ENCODE data around the gene GTF3C6. TPM values are rescaled to one million over a fixed set of nuclear protein-coding genes. Genes with fewer than 3 reads are reported as not detected.

GTF3C6 gene
- total RNA-seq, result 10 to 100 TPM; 69.7 to 76.4 (median 73.5) TPM
- long read RNA-seq, donor 1, transcript GTF3C6-201 (6 exons, 952 nt), result major isoform, 49 of 55 reads
- long read RNA-seq, donor 1, partial matches to known transcripts, result 3 of 55 reads
- long read RNA-seq, donor 1, other reads (novel, unspliced or antisense), result 2 of 55 reads
- long read RNA-seq, donor 2, transcript GTF3C6-201 (6 exons, 952 nt), result major isoform, 65 of 76 reads
- long read RNA-seq, donor 2, partial matches to known transcripts, result 3 of 76 reads
- long read RNA-seq, donor 2, other reads (novel, unspliced or antisense), result 8 of 76 reads

GRCh38 chr6:110958329-110959192, at the start of gene GTF3C6:
GTF3C6 (plus strand) TSS chr6:110958706; CDS start chr6:110958770, 64 bp downstream.
- Histone ChIP-seq H3K36me3 (ENCODE audit: low read depth) (no peaks in the 10 kb centered on the region), H3K9me3 (no peaks in the 10 kb centered on the region), H3K4me3 (peak within 1 kb of the TSS; percentile 48), H3K4me1 (ENCODE audit: low read depth) (peaks cover 10% of the 10 kb centered on the region)
- peak; percentile 94 to 97 (median 96) for DNase-seq
- peak; percentile 100 for ATAC-seq
- TF ChIP-seq CTCF (IDR thresholded peaks at IDR 0.05), result no peak
- intact Hi-C loops (cut with DNase I, micrococcal nuclease), result loop anchor here in 1 of 2 donors (10.0 kb wide), 1 partner anchor 274 kb away; no protein-coding TSS in a partner anchor

- Histone ChIP-seq H3K4me1 (ENCODE audit: low read depth) (no peaks in the 10 kb centered on the region), H3K4me3 (no peak overlapping the region), H3K9me3 (no peaks in the 10 kb centered on the region), H3K36me3 (ENCODE audit: low read depth) (no peaks in the 10 kb centered on the region)
- intact Hi-C loops (cut with DNase I, micrococcal nuclease), result no loop called here
- DNase-seq, result no peak
- no peak for ATAC-seq
- TF ChIP-seq CTCF (IDR thresholded peaks at IDR 0.05), result no peak
Measured at GRCh38 chr6:110930781-110931180, 27.7 kb upstream of the GTF3C6 start.

- DNase-seq, result no peak
- H3K4me3 ChIP-seq, result no peak overlapping the region
- no peaks in the 10 kb centered on the region for H3K36me3 ChIP-seq (ENCODE audit: low read depth)
- no peak for ATAC-seq
- no peaks in the 10 kb centered on the region for H3K4me1 ChIP-seq (ENCODE audit: low read depth)
- TF ChIP-seq CTCF (IDR thresholded peaks at IDR 0.05), result no peak
- intact Hi-C loops (cut with DNase I, micrococcal nuclease), result no loop called here
- H3K9me3 ChIP-seq, result no peaks in the 10 kb centered on the region
Measured at GRCh38 chr6:110933912-110934311, 24.6 kb upstream of the GTF3C6 start.

- H3K36me3 ChIP-seq (ENCODE audit: low read depth), result no peaks in the 10 kb centered on the region
- DNase-seq (no peak), ATAC-seq (peak; percentile 56)
- intact Hi-C loops (cut with DNase I, micrococcal nuclease), result no loop called here
- H3K9me3 ChIP-seq, result no peaks in the 10 kb centered on the region
- TF ChIP-seq CTCF (IDR thresholded peaks at IDR 0.05), result no peak
- no peaks in the 10 kb centered on the region for H3K4me1 ChIP-seq (ENCODE audit: low read depth)
- H3K4me3 ChIP-seq, result no peak overlapping the region
Measured at GRCh38 chr6:110934381-110934898, 24.1 kb upstream of the GTF3C6 start.

- intact Hi-C loops (cut with DNase I, micrococcal nuclease), result no loop called here
- Histone ChIP-seq H3K9me3 (no peaks in the 10 kb centered on the region), H3K4me1 (ENCODE audit: low read depth) (no peaks in the 10 kb centered on the region), H3K4me3 (no peak overlapping the region), H3K36me3 (ENCODE audit: low read depth) (no peaks in the 10 kb centered on the region)
- DNase-seq (no peak), ATAC-seq (no peak)
- no peak for TF ChIP-seq CTCF (IDR thresholded peaks at IDR 0.05)
Measured at GRCh38 chr6:110935171-110935570, 23.3 kb upstream of the GTF3C6 start.

Data from mucosa of descending colon (tissue), 3 donors.